Cardiac septum (tissue), 1 donor: ENCODE results near the gene SFXN3. TPM values are rescaled to one million over a fixed set of nuclear protein-coding genes. Genes with fewer than 3 reads are reported as not detected.

Source experiments
- DNase-seq: peaks from one replicate; pipeline ENCODE4 v3.0.0-alpha.2; 2020; ENCODE audit warnings: low spot score
- intact Hi-C: fragments of 100-400 bp; cut with DNase I; formaldehyde crosslinking; loops from one replicate; pipeline ENCODE4 v1.14.0; 2022
- long read RNA-seq: library from polyadenylated mRNA; unstranded; transcript quantifications from one replicate; pipeline ENCODE4 v2.0.0, GENCODE V29; 2021
- total RNA-seq: library from RNA; stranded (reverse); fragmentation: NEBNext Ultra II Directional; extraction: Animal tissue kit (Norgen Biotek cat#: 25700); gene quantifications from one replicate; pipeline ENCODE4 v1.2.1, GENCODE V29; 2021
- donor health status: DM: no; HTN: no; CAD: no.

SFXN3 gene
- total RNA-seq = 30.8 TPM
- long read RNA-seq, transcript SFXN3-202 (12 exons, 3,098 nt) = major isoform, 5 of 42 reads
- long read RNA-seq, partial matches to known transcripts = 30 of 42 reads
- long read RNA-seq, other reads (novel, unspliced or antisense) = 6 of 42 reads

- intact Hi-C loops = loop anchor here (2.0 kb wide), 1 partner anchor 32 kb away; the partner anchor contains the start of gene LZTS2
- peak; percentile 99 for DNase-seq
Observed at GRCh38 chr10:101031128-101031795, at the start of gene SFXN3, which contains the start of gene PDZD7. Gene SFXN3 (plus strand): TSS chr10:101031234. CDS start chr10:101034695, 3,461 bp downstream. Gene PDZD7 (minus strand): TSS chr10:101031129. CDS start chr10:101030219, 910 bp downstream.

- peak; percentile 74 for DNase-seq
- intact Hi-C loops = no loop called here
Observed at GRCh38 chr10:100982916-100983830, 47.9 kb upstream of the SFXN3 start.

- peak; percentile 63 for DNase-seq
- intact Hi-C loops = no loop called here
Observed at GRCh38 chr10:100983868-100984671, 47.0 kb upstream of the SFXN3 start.

GRCh38 chr10:100984672-100985177, 46.3 kb upstream of the SFXN3 start:
- intact Hi-C loops = loop anchor here (5.0 kb wide), 1 partner anchor 72 kb away; the partner anchor contains the start of gene SLF2
- DNase-seq = peak; percentile 55

GRCh38 chr10:100985336-100985735, 45.7 kb upstream of the SFXN3 start:
- DNase-seq = peak; percentile 31
- intact Hi-C loops = loop anchor here (5.0 kb wide), 1 partner anchor 73 kb away; the partner anchor contains the start of gene SLF2

GRCh38 chr10:100986623-100986951, 44.4 kb upstream of the SFXN3 start:
- no peak for DNase-seq
- intact Hi-C loops = loop anchor here (5.0 kb wide), 1 partner anchor 74 kb away; the partner anchor contains the start of gene SLF2

GRCh38 chr10:100986952-100987684, 43.9 kb upstream of the SFXN3 start, which contains the start of the genes MRPL43 and TWNK:
Gene MRPL43 (minus strand): TSS chr10:100987497. CDS start chr10:100987443, 54 bp downstream.
Gene TWNK (plus strand): TSS chr10:100987543. CDS start chr10:100988211, 668 bp downstream.
- peak; percentile 94 for DNase-seq
- intact Hi-C loops = loop anchor here (5.0 kb wide), 1 partner anchor 75 kb away; the partner anchor contains the start of gene SLF2

GRCh38 chr10:100987685-100988049, 43.4 kb upstream of the SFXN3 start:
- intact Hi-C loops = loop anchor here (5.0 kb wide), 1 partner anchor 75 kb away; the partner anchor contains the start of gene SLF2

GRCh38 chr10:100988166-100988565, 42.9 kb upstream of the SFXN3 start:
- DNase-seq = no peak
- intact Hi-C loops = loop anchor here (5.0 kb wide), 1 partner anchor 76 kb away; the partner anchor contains the start of gene SLF2

More at GRCh38 chr10:100987685-100988049, 43.4 kb upstream of the SFXN3 start:
- DNase-seq = no peak

- intact Hi-C loops = loop anchor here (5.0 kb wide), 1 partner anchor 77 kb away; the partner anchor contains the start of gene SLF2
- no peak for DNase-seq
Observed at GRCh38 chr10:100989088-100989487, 41.9 kb upstream of the SFXN3 start.

- DNase-seq = no peak
- intact Hi-C loops = no loop called here
Observed at GRCh38 chr10:100993986-100994708, 36.9 kb upstream of the SFXN3 start.

- intact Hi-C loops = loop anchor here (1.0 to 5.0 kb wide), 2 partner anchors 19 to 67 kb away; partner anchors contain the start of gene KAZALD1
- no peak for DNase-seq
Observed at GRCh38 chr10:100995181-100995580, 35.9 kb upstream of the SFXN3 start.

GRCh38 chr10:100996678-100997359, 34.2 kb upstream of the SFXN3 start:
- no peak for DNase-seq
- intact Hi-C loops = loop anchor here (5.0 kb wide), 1 partner anchor 65 kb away; the partner anchor contains the start of gene KAZALD1

- DNase-seq = peak; percentile 92
- intact Hi-C loops = loop anchor here (2.0 to 5.0 kb wide), 2 partner anchors 33 to 65 kb away; partner anchors contain the start of genes KAZALD1, PDZD7 and SFXN3
Observed at GRCh38 chr10:100997360-100998182, 33.5 kb upstream of the SFXN3 start.
